GM19324 (cell line): ENCODE results near the gene ZNF384.

ENCODE experiments used
- ATAC-seq: cut with Tn5 transposase; IDR thresholded peaks from one replicate; pipeline ENCODE4 v1.9.1; 2021; ENCODE audit warnings: mild to moderate bottlenecking, moderate library complexity; ENCODE audit not compliant: unreplicated experiment, low FRiP score

ZNF384 gene

GRCh38 chr12:6699989-6700645 lies 10.9 kb upstream of the ZNF384 start:
- no peak for ATAC-seq

- ATAC-seq, result no peak
Observed at GRCh38 chr12:6699259-6699988, 10.2 kb upstream of the ZNF384 start.

- ATAC-seq, result no peak
Observed at GRCh38 chr12:6698352-6699046, 9.3 kb upstream of the ZNF384 start.

GRCh38 chr12:6697584-6698351 lies 8.6 kb upstream of the ZNF384 start:
- ATAC-seq, result no peak

GRCh38 chr12:6696690-6697583 lies 7.8 kb upstream of the ZNF384 start:
- no peak for ATAC-seq

- ATAC-seq, result no peak
Observed at GRCh38 chr12:6695313-6696045, 6.3 kb upstream of the ZNF384 start.

GRCh38 chr12:6694701-6695100 lies 5.5 kb upstream of the ZNF384 start:
- ATAC-seq, result no peak

GRCh38 chr12:6693832-6694355 lies 4.7 kb upstream of the ZNF384 start:
- ATAC-seq, result no peak

GRCh38 chr12:6692888-6693287 lies 3.7 kb upstream of the ZNF384 start:
- ATAC-seq, result no peak

- ATAC-seq, result no peak
Observed at GRCh38 chr12:6691473-6691872, 2.3 kb upstream of the ZNF384 start.

- ATAC-seq, result no peak
Observed at GRCh38 chr12:6688543-6688998, 604 bp downstream of the ZNF384 start.

- ATAC-seq, result no peak
Observed at GRCh38 chr12:6685814-6686213, 3.4 kb downstream of the ZNF384 start.

GRCh38 chr12:6684609-6685008 lies 4.6 kb downstream of the ZNF384 start:
- no peak for ATAC-seq

GRCh38 chr12:6676962-6677361 lies 12.2 kb downstream of the ZNF384 start:
- ATAC-seq, result no peak

- ATAC-seq, result no peak
Observed at GRCh38 chr12:6672143-6672542, 17.0 kb downstream of the ZNF384 start.

- no peak for ATAC-seq
Observed at GRCh38 chr12:6667559-6668210, 21.5 kb downstream of the ZNF384 start.

GRCh38 chr12:6666211-6666610 lies 23.0 kb downstream of the ZNF384 start:
- ATAC-seq, result no peak

GRCh38 chr12:6664902-6665301 lies 24.3 kb downstream of the ZNF384 start:
- ATAC-seq, result no peak
